Anterior cingulate cortex (tissue), 58 donors: ENCODE data around the gene BPIFA2.

Experiments used
- DNase-seq, 58 donors: peaks; one replicate each; lab custom pipeline; 2025; lab: John Stamatoyannopoulos, UW

Gene BPIFA2

GRCh38 chr20:33191955-33192354 lies 24.0 kb downstream of the BPIFA2 start:
- no peak for DNase-seq

- DNase-seq: no peak
Measured at GRCh38 chr20:33192912-33193501, 25.0 kb downstream of the BPIFA2 start.

GRCh38 chr20:33199026-33199425 lies 31.1 kb downstream of the BPIFA2 start:
- DNase-seq: no peak

GRCh38 chr20:33202451-33202850 lies 34.5 kb downstream of the BPIFA2 start:
- DNase-seq: no peak

- no peak for DNase-seq
Measured at GRCh38 chr20:33203444-33203843, 35.5 kb downstream of the BPIFA2 start.

- DNase-seq: peak in 34 of 58 donors; percentile 0 to 58 (median 16)
Measured at GRCh38 chr20:33209789-33210188, 41.8 kb downstream of the BPIFA2 start.

GRCh38 chr20:33210371-33210770 lies 42.4 kb downstream of the BPIFA2 start:
- DNase-seq: no peak

- peak in 29 of 58 donors; percentile 0 to 48 (median 6) for DNase-seq
Measured at GRCh38 chr20:33211817-33212424, 44.0 kb downstream of the BPIFA2 start.

GRCh38 chr20:33217052-33217451 lies 49.1 kb downstream of the BPIFA2 start, which contains the start of gene BPIFA3:
TSS of gene BPIFA3 (plus strand) at chr20:33217352. CDS start at chr20:33217537, 185 bp downstream.
- no peak for DNase-seq

GRCh38 chr20:33224399-33224798 lies 56.4 kb downstream of the BPIFA2 start:
- DNase-seq: no peak

- DNase-seq: no peak
Measured at GRCh38 chr20:33229843-33230242, 61.9 kb downstream of the BPIFA2 start.
